Forelimb muscle (tissue), 1 donor: ENCODE results near the gene CCDC171. TPM values are rescaled to one million over a fixed set of nuclear protein-coding genes. Genes with fewer than 3 reads are reported as not detected.

ENCODE experiments used
- DNase-seq: peaks from one replicate; pipeline ENCODE4 v3.0.0-alpha.2; 2013; ENCODE audit warnings: low read depth
- polyA plus RNA-seq: library from polyadenylated mRNA; unstranded; fragments of 120-200 nt; gene quantifications from one replicate; pipeline ENCODE4 v1.2.1, GENCODE V29; 2013; ENCODE audit not compliant: insufficient read length

Gene CCDC171
- polyA plus RNA-seq, 1 donor: 2.1 TPM

GRCh38 chr9:16000811-16001210 is 448.0 kb downstream of the CCDC171 start:
- no peak for DNase-seq

- DNase-seq: no peak
Measured at GRCh38 chr9:16001856-16002255, 449.0 kb downstream of the CCDC171 start.

GRCh38 chr9:16002816-16003215 is 450.0 kb downstream of the CCDC171 start:
- no peak for DNase-seq

GRCh38 chr9:16003785-16004184 is 450.9 kb downstream of the CCDC171 start:
- no peak for DNase-seq

- no peak for DNase-seq
Measured at GRCh38 chr9:16004613-16005012, 451.8 kb downstream of the CCDC171 start.

- no peak for DNase-seq
Measured at GRCh38 chr9:16010221-16010620, 457.4 kb downstream of the CCDC171 start.

GRCh38 chr9:16012621-16013020 is 459.8 kb downstream of the CCDC171 start:
- no peak for DNase-seq

- no peak for DNase-seq
Measured at GRCh38 chr9:16013366-16013765, 460.5 kb downstream of the CCDC171 start.

- no peak for DNase-seq
Measured at GRCh38 chr9:16013826-16014225, 461.0 kb downstream of the CCDC171 start.

GRCh38 chr9:16022228-16022627 is 469.4 kb downstream of the CCDC171 start:
- DNase-seq: no peak

GRCh38 chr9:16023446-16023845 is 470.6 kb downstream of the CCDC171 start:
- DNase-seq: no peak

Other genes with a start within 250 kb of the CCDC171 start
- gene TTC39B, start 245.8 kb upstream of the CCDC171 start, polyA plus RNA-seq: 1.9 TPM
- gene SNAPC3, start 130.2 kb upstream of the CCDC171 start, polyA plus RNA-seq: 28.2 TPM
- 68.4 TPM for gene PSIP1, start 42.1 kb upstream of the CCDC171 start, polyA plus RNA-seq